Right renal cortex interstitium (tissue), 3 donors: ENCODE measurements around the gene CXCR4. TPM values are rescaled to one million over a fixed set of nuclear protein-coding genes. Genes with fewer than 3 reads are reported as not detected.
"Not testable (repeated sequence)": the region's sequence is repeated elsewhere in the genome, so short reads cannot be mapped to it uniquely, and the experiment has no call there.

Experiments used
- DNase-seq, 3 donors: peaks; one replicate each; pipeline ENCODE4 v3.0.0-alpha.2; 2013; ENCODE audit warnings: low read depth in 3 of 3, low spot score in 2 of 3
- polyA plus RNA-seq, 3 donors: library from polyadenylated mRNA; unstranded; fragments of 120-200 nt; gene quantifications; one replicate each; pipeline ENCODE4 v1.2.1, GENCODE V29; 2013; ENCODE audit not compliant: insufficient read length in 3 of 3

Gene CXCR4
- polyA plus RNA-seq, 3 donors, result 54.4 to 59.6 (median 57.8) TPM

- DNase-seq, result no peak
Observed at GRCh38 chr2:136080114-136080513, 37.8 kb downstream of the CXCR4 start.

GRCh38 chr2:136077107-136077506 lies 40.8 kb downstream of the CXCR4 start:
- DNase-seq, result no peak

GRCh38 chr2:136075476-136075875 lies 42.5 kb downstream of the CXCR4 start:
- DNase-seq, result no peak

- no peak for DNase-seq
Observed at GRCh38 chr2:136072621-136073020, 45.3 kb downstream of the CXCR4 start.

GRCh38 chr2:136071887-136072286 lies 46.1 kb downstream of the CXCR4 start:
- DNase-seq, result not testable (repeated sequence)

- no peak for DNase-seq
Observed at GRCh38 chr2:136070913-136071312, 47.0 kb downstream of the CXCR4 start.

GRCh38 chr2:136069773-136070172 lies 48.2 kb downstream of the CXCR4 start:
- DNase-seq, result no peak

- no peak for DNase-seq
Observed at GRCh38 chr2:136068581-136069227, 49.2 kb downstream of the CXCR4 start.

GRCh38 chr2:136067897-136068580 lies 49.9 kb downstream of the CXCR4 start:
- no peak for DNase-seq

GRCh38 chr2:136067459-136067858 lies 50.5 kb downstream of the CXCR4 start:
- no peak for DNase-seq

GRCh38 chr2:136065907-136066306 lies 52.0 kb downstream of the CXCR4 start:
- DNase-seq, result no peak

GRCh38 chr2:136065384-136065783 lies 52.6 kb downstream of the CXCR4 start:
- no peak for DNase-seq

Other genes with a start within 250 kb of the CXCR4 start
- gene MCM6, start 241.7 kb downstream of the CXCR4 start, polyA plus RNA-seq, result 10 to 100 TPM; 70.4 to 76.7 (median 75.8) TPM
- gene DARS1, start 132.5 kb downstream of the CXCR4 start, polyA plus RNA-seq, result 100 to 1,000 TPM; 152 to 170 (median 156) TPM